HG02642 (cell line): ENCODE results near the gene E2F1.

Experiments
- ATAC-seq: cut with Tn5 transposase; IDR thresholded peaks from one replicate; pipeline ENCODE4 v1.9.1; 2021; ENCODE audit warnings: mild to moderate bottlenecking; ENCODE audit not compliant: unreplicated experiment, poor library complexity

The E2F1 gene

GRCh38 chr20:33663161-33664084 is 22.8 kb downstream of the E2F1 start:
- peak; percentile 47 for ATAC-seq

- no peak for ATAC-seq
These were observed 24.0 kb downstream of the E2F1 start, which contains the start of gene C20orf144 for GRCh38 chr20:33662172-33662571. C20orf144 (plus strand) TSS chr20:33662327; CDS start chr20:33662346, 19 bp downstream.

DNA sequence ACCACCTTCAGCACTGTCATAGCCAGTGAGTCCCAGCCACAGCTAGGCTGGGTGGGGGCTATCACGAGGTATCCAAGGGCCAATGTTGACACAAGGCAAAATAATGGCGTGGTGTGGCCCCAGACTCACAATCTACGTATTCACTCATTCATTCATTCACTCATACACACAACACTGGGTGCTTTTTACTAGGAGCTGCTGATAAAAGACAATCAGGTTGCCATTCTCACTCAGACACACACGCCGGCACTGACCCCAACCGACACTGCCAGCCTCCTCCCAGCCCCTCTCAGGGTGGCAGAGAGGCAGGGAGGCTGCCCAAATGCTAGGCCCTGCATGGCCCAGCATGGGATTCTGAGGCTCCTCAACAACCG is 25.5 kb downstream of the E2F1 start:
- ATAC-seq, result no peak

DNA sequence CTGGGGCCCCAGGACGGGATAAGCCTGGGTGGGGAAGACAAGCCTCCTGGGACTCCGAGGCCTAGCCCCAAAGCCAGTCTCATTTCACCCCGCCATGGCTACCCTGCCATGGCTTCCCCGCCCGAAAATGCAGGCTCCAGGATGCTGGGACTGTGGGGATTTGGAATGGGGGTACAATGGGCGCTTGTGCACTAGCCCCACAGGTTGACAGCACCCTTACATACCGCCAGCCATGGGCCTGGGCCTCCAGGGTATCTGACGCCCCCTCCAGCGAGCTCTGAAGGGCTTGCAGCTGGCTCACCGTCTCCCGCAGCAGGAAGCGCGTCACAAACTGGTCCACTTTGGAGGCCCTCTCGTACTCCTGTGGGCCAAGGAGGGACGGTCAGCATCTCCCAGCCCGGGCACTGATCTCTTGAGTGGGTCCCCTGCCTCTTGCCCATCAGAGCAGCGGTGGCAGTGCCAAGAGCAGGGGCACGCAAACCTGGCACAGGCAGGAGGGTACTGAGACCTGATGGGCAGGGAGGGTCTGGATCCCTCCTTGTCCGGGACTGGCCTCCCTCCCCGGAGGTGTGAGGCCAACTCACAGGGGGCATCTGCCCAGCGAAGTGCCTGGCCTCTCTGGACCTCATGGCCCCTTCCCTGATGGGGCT is 26.0 kb downstream of the E2F1 start:
- ATAC-seq, result no peak

- no peak for ATAC-seq
These were observed 26.7 kb downstream of the E2F1 start for GRCh38 chr20:33659341-33660034.

DNA sequence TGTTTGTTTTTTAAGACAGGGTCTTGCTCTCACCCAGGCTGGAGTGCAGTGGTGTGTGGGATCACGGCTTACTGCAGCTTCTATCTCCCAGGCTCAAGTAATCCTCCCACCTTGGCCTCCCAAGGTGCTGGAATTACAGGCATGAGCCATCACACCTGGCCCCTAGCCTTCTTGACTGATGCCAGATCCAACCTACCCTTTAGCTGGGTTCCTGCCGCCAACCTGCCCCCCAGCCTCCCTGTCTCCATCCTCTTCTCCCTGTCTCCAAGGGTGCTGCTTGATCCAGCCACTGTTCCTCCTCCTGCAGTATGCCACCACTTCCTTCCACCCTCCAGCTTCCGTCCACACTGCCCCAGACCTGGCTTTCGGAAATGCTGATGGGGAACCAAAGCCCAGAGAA is 27.3 kb downstream of the E2F1 start:
- ATAC-seq, result no peak

GRCh38 chr20:33658510-33658909 is 27.7 kb downstream of the E2F1 start:
- no peak for ATAC-seq

GRCh38 chr20:33657704-33658095 is 28.5 kb downstream of the E2F1 start:
- no peak for ATAC-seq

GRCh38 chr20:33656783-33657703 is 29.1 kb downstream of the E2F1 start:
- no peak for ATAC-seq

DNA sequence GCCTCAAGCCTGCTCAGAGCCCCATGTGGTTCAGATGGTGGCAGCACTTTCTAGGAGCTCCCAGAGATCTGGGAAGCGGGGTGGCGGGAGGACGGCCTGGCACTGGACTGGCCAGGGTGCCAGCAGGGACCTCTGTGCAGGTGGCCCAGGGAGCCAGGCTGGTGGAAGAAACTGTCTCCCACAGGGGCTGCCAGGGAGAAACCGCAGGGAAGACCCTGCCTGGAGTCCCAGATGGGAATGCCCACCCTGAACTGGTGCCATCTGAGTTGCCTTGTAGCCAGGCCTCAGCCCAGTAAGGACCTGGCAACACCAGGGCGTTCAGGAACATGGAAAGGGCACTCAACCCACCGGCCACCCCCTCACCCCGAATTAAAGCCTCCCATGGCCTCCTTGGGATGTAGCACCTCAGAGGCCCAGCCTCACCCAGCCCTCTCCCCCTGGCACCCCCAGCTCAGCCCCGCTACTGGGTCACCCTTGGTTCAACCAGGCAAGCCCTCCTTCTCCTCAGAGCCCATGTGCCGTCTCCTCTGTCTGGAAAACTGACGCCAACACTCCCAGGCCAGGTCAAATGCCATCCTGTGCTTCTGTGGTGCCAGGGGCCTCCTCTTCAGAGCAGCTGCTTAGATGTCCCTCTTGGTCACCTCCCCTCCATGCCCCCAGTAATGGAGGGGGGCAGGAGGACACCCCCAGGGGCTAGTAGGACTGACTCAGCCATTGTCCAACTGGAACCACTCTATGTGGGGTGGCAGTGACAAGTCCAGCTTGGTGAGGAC is 30.0 kb downstream of the E2F1 start:
- no peak for ATAC-seq

DNA sequence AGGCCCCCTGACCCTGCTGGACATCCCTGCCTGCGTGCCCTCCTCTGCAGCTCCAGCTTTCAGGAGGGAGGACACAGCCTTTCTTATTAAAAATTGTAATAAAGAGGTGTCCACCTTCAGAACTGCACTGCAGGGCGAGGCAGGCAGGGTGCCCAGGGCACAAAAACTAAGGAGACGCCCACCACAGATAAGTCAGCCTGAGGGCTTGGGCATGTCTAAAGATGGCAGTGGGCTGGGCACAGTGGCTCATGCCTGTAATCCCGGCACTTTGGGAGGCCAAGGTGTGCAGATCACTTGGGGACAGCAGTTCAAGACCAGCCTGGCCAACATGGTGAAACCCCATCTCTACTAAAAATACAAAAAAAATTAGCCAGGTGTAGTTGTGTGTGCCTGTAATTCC is 31.0 kb downstream of the E2F1 start:
- no peak for ATAC-seq

DNA sequence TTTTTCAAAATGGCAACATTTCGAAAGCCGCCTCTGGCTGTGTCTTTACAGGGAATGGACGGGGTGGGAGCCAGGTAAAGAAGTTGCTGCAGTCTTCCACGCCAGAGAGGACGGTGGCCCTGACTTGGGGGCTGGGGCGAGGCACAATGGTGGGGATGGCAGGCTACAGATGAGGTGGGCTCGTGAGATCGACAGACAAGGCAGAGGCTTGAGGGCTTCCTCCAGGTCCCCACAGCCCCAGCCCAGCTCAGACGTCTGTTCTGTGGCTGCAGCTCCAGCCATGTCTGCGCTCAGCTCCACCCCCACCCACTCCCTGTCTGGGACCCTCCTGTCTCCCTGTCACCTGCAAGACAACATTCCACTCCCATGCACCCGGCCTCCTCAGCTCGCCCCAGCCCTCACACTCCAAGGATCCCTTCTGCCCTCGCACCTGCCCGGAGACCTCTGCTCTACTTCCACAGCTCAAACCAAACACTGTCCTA is 31.5 kb downstream of the E2F1 start:
- no peak for ATAC-seq

- no peak for ATAC-seq
These were observed 32.1 kb downstream of the E2F1 start for GRCh38 chr20:33653900-33654596.

GRCh38 chr20:33653218-33653899 is 32.8 kb downstream of the E2F1 start:
- ATAC-seq, result no peak

DNA sequence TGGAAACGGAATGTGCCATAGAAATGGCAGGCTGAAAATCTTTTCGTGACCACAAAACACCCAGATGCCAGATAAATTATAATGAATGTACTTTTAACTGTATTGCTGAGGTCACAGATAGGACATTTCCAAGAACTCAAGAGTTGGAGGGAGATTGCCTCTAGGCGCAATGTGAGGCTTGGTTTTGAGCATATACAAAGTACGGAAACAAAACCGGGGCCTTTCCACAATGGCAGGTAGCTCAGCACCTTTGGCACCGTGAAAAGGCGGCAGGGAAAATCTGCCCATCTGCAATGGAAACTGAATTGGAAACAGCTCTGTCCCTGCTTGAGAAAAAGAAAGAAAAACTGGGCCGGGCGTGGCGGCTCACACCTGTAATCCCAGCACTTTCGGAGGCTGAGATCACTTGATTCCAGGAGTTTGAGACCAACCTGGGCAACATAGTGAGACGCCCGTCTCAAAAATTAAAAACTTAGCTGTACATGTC is 34.6 kb downstream of the E2F1 start:
- no peak for ATAC-seq

- ATAC-seq, result no peak
These were observed 35.2 kb downstream of the E2F1 start for GRCh38 chr20:33650753-33651561.
